Muscle of leg (tissue), 9 donors: ENCODE measurements around the gene OLA1. TPM values are rescaled to one million over a fixed set of nuclear protein-coding genes. Genes with fewer than 3 reads are reported as not detected.

Experiments
- polyA plus RNA-seq, 8 donors: library from polyadenylated mRNA; unstranded; fragments of 120-200 nt; gene quantifications; one replicate each; pipeline versions ENCODE4 v1.2.1 to v1.2.3, GENCODE V29; 2013; ENCODE audit warnings: inconsistent platforms in 1 of 8, low replicate concordance in 1 of 8; ENCODE audit not compliant: insufficient read length in 8 of 8, insufficient read depth in 1 of 8
- total RNA-seq: library from RNA; stranded (reverse); fragments of 120-200 nt; gene quantifications from one replicate; pipeline ENCODE4 v1.2.4, GENCODE V29; 2013

Gene OLA1
- total and polyA plus RNA-seq, 9 donors = 123 to 227 (median 186) TPM

Other genes starting within 250 kb of the OLA1 start
- gene SP9, start 86.4 kb upstream of the OLA1 start, total RNA-seq = 0.13 TPM
- under 1 TPM in 7 of 8 donors, not detected in 1; 0.08 to 0.67 (median 0.18) TPM for gene SP9, start 86.4 kb upstream of the OLA1 start, polyA plus RNA-seq
- gene SCRN3, start 147.2 kb upstream of the OLA1 start, total RNA-seq = 32.0 TPM
- gene SCRN3, start 147.2 kb upstream of the OLA1 start, polyA plus RNA-seq = 10 to 100 TPM; 19.4 to 35.0 (median 29.7) TPM
- gene GPR155, start 238.5 kb upstream of the OLA1 start, total RNA-seq = 3.8 TPM
- 1 to 10 TPM; 3.0 to 4.5 (median 3.7) TPM for gene GPR155, start 238.5 kb upstream of the OLA1 start, polyA plus RNA-seq